ENCODE data around the gene LRRC74A. TPM values are rescaled to one million over a fixed set of nuclear protein-coding genes. Genes with fewer than 3 reads are reported as not detected.
"Not testable (repeated sequence)": the region's sequence is repeated elsewhere in the genome, so short reads cannot be mapped to it uniquely, and the experiment has no call there.

LRRC74A gene
- total and polyA plus RNA-seq, 5 donors = 1.1 TPM; not detected in 4

GRCh38 chr14:76910371-76910890 is 84.2 kb downstream of the LRRC74A start:
- WGBS = 90% methylated on average over 4 of the region's 4 CpGs
- ATAC-seq (no peak), DNase-seq (no peak)
- Histone ChIP-seq H3K4me1 (ENCODE audit: control insufficient read depth, insufficient read depth, low read length) (no peaks in the 10 kb centered on the region), H3K4me3 (ENCODE audit: low read length) (no peak overlapping the region), H3K27ac (ENCODE audit: low read length) (no peak overlapping the region), H3K27me3 (ENCODE audit: control insufficient read depth, insufficient read depth) (no peaks in the 10 kb centered on the region), H3K9me3 (ENCODE audit: control insufficient read depth, low read length) (no peaks in the 10 kb centered on the region)
- intact Hi-C loops (cut with DNase I) = loop anchor here in 3 of 4 donors (5.0 to 10.0 kb wide), 3 partner anchors 114 to 157 kb away; partner anchors contain the start of gene IRF2BPL (in 1 of the 3)

GRCh38 chr14:76911473-76911872 is 85.3 kb downstream of the LRRC74A start:
- no peak for DNase-seq
- Histone ChIP-seq H3K27me3 (ENCODE audit: control insufficient read depth, insufficient read depth) (no peaks in the 10 kb centered on the region), H3K9me3 (ENCODE audit: control insufficient read depth, low read length) (no peaks in the 10 kb centered on the region), H3K4me1 (ENCODE audit: control insufficient read depth, insufficient read depth, low read length) (no peaks in the 10 kb centered on the region), H3K27ac (ENCODE audit: low read length) (no peak overlapping the region), H3K4me3 (ENCODE audit: low read length) (no peak overlapping the region)
- no peak for ATAC-seq
- intact Hi-C loops (cut with DNase I) = loop anchor here in 3 of 4 donors (5.0 to 10.0 kb wide), 3 partner anchors 113 to 156 kb away; partner anchors contain the start of gene IRF2BPL (in 1 of the 3)
- WGBS = 62% methylated on average over 1 of the region's 1 CpG

- peak in 1 of 3 donors; percentile 61 for DNase-seq
- intact Hi-C loops (cut with DNase I) = loop anchor here in 3 of 4 donors (5.0 to 10.0 kb wide), 4 partner anchors 43 to 153 kb away; partner anchors contain the start of gene IRF2BPL (in 1 of the 3)
- H3K27ac ChIP-seq (ENCODE audit: low read length) = not testable (repeated sequence)
Observed at GRCh38 chr14:76914533-76915081, 88.4 kb downstream of the LRRC74A start.

DNA sequence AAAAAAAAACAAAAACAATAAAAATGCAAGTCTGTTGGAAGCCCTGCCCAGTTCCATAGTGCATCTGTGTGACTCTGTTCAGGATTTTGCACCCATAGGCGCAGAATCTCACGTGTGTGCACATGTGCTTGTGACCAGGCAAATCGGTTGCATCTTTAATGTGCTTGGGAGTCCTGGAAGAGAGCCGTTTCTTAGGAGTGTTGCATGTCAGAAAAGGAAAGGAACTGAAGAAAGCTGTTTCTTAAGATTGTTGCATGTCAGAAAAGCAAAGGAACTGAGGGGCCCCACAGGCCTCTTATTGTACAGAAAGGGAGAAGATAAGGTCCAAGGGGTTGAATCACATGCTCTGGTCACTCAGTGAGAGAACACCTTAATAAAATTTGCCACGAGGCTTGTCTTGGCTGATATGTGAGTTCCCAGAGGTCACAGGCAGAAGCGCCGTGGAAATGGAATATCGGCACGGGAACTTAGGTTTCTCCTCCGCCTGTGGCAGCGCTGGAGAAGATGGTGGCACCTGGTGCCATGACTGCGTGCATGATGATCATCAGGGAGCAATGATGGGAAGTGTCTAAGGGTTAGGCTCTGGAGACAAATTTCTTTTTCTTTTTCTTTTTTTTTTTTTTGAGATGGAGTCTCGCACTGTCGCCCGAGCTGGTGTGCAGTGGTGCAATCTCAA is 90.0 kb downstream of the LRRC74A start:
- no peaks in the 10 kb centered on the region for H3K27me3 ChIP-seq (ENCODE audit: control insufficient read depth, insufficient read depth)
- no peak overlapping the region for H3K4me3 ChIP-seq (ENCODE audit: low read length)
- no peak for ATAC-seq
- H3K27ac ChIP-seq (ENCODE audit: low read length) = no peak overlapping the region
- peaks cover 24% of the 10 kb centered on the region for H3K4me1 ChIP-seq (ENCODE audit: control insufficient read depth, insufficient read depth, low read length)
- DNase-seq = peak in 2 of 3 donors; percentile 12 to 46
- intact Hi-C loops (cut with DNase I) = loop anchor here in 2 of 4 donors (5.0 to 10.0 kb wide), 2 partner anchors 41 to 109 kb away; partner anchors contain the start of gene IRF2BPL (in 1 of the 2)
- H3K9me3 ChIP-seq (ENCODE audit: control insufficient read depth, low read length) = no peaks in the 10 kb centered on the region
- 80% methylated on average over 15 of the region's 15 CpGs for WGBS

More at GRCh38 chr14:76914533-76915081, 88.4 kb downstream of the LRRC74A start:
- H3K4me3 ChIP-seq (ENCODE audit: low read length); ATAC-seq; H3K9me3 ChIP-seq (ENCODE audit: control insufficient read depth, low read length); H3K27me3 ChIP-seq (ENCODE audit: control insufficient read depth, insufficient read depth): not testable (repeated sequence)
- WGBS = 76% methylated on average over 8 of the region's 8 CpGs
- peaks cover 18% of the 10 kb centered on the region for H3K4me1 ChIP-seq (ENCODE audit: control insufficient read depth, insufficient read depth, low read length)

DNA sequence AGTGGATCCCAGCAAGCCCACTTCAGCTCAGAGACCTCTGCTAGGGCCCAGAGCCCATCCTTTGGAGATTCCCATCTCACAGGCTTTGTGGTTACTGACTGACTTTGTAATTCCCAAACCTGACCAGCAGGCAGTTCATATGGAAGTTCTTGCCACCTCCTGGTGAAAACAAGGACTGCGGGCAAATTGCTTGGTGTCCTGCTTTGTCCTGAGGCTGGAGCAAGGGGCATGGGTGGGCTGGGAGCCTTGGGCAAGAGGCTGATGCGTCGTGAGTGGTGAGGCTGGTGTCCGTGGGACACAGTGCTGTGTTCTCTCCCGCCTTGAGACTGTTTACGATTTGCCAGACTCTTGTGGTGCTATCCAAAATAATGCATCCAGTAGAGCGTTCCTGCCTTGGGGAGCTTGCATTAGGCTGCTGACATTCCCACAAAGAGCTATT is 91.0 kb downstream of the LRRC74A start:
- peaks cover 27% of the 10 kb centered on the region for H3K4me1 ChIP-seq (ENCODE audit: control insufficient read depth, insufficient read depth, low read length)
- 53% methylated on average over 7 of the region's 7 CpGs for WGBS
- no peak overlapping the region for H3K4me3 ChIP-seq (ENCODE audit: low read length)
- H3K9me3 ChIP-seq (ENCODE audit: control insufficient read depth, low read length) = no peaks in the 10 kb centered on the region
- H3K27ac ChIP-seq (ENCODE audit: low read length) = peak overlapping the region; percentile 97
- no peaks in the 10 kb centered on the region for H3K27me3 ChIP-seq (ENCODE audit: control insufficient read depth, insufficient read depth)
- DNase-seq = peak; percentile 54 to 82 (median 66)
- intact Hi-C loops (cut with DNase I) = loop anchor here in 2 of 4 donors (5.0 to 10.0 kb wide), 2 partner anchors 40 to 108 kb away; partner anchors contain the start of gene IRF2BPL (in 1 of the 2)
- no peak for ATAC-seq

DNA sequence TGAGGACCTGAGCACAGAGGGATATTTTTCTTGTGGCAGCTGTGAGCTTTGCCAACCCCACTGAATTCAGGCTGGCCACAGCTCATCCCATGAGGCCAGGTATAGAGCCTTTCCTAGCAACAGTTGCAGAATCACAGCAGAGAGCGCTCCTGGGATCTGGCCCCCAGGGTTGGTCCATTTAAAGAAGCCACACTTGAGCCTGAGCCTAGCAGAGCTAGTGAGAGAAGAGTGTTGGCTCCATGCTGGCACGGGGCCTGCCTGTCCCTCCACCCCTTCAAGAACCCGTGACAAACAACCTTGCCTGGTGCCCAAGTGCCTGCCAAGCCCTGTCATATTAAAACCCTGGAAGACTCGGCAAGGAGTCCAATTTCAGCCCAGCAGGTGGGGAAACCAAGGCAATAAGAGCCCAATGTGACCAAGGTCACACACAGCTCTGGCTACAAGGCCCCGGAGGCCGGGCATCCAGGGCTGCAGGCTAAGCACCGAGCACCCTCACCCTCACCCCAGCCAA is 91.6 kb downstream of the LRRC74A start:
- intact Hi-C loops (cut with DNase I) = loop anchor here in 2 of 4 donors (5.0 to 10.0 kb wide), 2 partner anchors 40 to 107 kb away; partner anchors contain the start of gene IRF2BPL (in 1 of the 2)
- Histone ChIP-seq H3K27ac (ENCODE audit: low read length) (peak overlapping the region; percentile 97), H3K4me3 (ENCODE audit: low read length) (no peak overlapping the region), H3K4me1 (ENCODE audit: control insufficient read depth, insufficient read depth, low read length) (peaks cover 27% of the 10 kb centered on the region), H3K9me3 (ENCODE audit: control insufficient read depth, low read length) (no peaks in the 10 kb centered on the region), H3K27me3 (ENCODE audit: control insufficient read depth, insufficient read depth) (no peaks in the 10 kb centered on the region)
- whole genome bisulfite sequencing = 26% methylated on average over 7 of the region's 7 CpGs
- ATAC-seq = peak; percentile 25 to 42
- DNase-seq = peak; percentile 73 to 91 (median 90)

DNA sequence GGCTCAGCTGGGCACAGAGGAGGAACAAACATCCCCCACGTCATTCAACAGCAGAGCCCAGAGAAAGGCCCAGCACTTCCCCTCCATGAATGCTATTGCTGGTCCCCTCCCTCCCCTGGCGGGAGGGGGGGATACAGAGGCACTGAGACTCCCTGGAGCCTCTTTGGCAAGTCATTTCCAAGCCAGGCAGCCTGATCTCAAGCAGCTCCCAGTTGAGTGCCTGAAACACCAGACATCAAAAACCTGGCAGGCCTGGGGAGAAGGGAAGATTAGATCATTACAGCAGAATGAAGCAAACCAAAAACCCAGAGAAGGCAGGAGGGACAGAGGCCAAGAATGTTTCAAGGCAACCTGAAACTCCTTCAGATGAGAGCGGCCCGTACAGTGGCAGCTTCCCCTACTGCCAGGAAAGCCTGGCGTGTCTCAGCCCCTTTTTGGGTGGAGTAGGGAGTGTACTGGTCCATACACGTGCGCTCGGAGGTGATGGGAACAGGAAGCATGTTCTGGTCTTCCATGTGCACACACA is 92.1 kb downstream of the LRRC74A start:
- no peak overlapping the region for H3K4me3 ChIP-seq (ENCODE audit: low read length)
- H3K4me1 ChIP-seq (ENCODE audit: control insufficient read depth, insufficient read depth, low read length) = peaks cover 27% of the 10 kb centered on the region

GRCh38 chr14:76918782-76919394 is 92.7 kb downstream of the LRRC74A start:
- intact Hi-C loops (cut with DNase I) = loop anchor here in 2 of 4 donors (5.0 to 10.0 kb wide), 2 partner anchors 38 to 106 kb away; partner anchors contain the start of gene IRF2BPL (in 1 of the 2)
- H3K27ac ChIP-seq (ENCODE audit: low read length) = peak overlapping the region; percentile 97
- 8% methylated on average over 20 of the region's 20 CpGs for WGBS
- H3K27me3 ChIP-seq (ENCODE audit: control insufficient read depth, insufficient read depth) = no peaks in the 10 kb centered on the region
- ATAC-seq (peak; percentile 93), DNase-seq (peak; percentile 97 to 99 (median 99))
- no peak overlapping the region for H3K4me3 ChIP-seq (ENCODE audit: low read length)
- H3K4me1 ChIP-seq (ENCODE audit: control insufficient read depth, insufficient read depth, low read length) = peaks cover 27% of the 10 kb centered on the region
- no peaks in the 10 kb centered on the region for H3K9me3 ChIP-seq (ENCODE audit: control insufficient read depth, low read length)

More for the DNA sequence above, 92.1 kb downstream of the LRRC74A start:
- Histone ChIP-seq H3K27me3 (ENCODE audit: control insufficient read depth, insufficient read depth) (no peaks in the 10 kb centered on the region), H3K9me3 (ENCODE audit: control insufficient read depth, low read length) (no peaks in the 10 kb centered on the region), H3K27ac (ENCODE audit: low read length) (peak overlapping the region; percentile 97)
- 4% methylated on average over 8 of the region's 8 CpGs for WGBS
- DNase-seq (peak; percentile 81 to 90 (median 86)), ATAC-seq (peak; percentile 36 to 45)
- intact Hi-C loops (cut with DNase I) = loop anchor here in 2 of 4 donors (5.0 to 10.0 kb wide), 2 partner anchors 39 to 106 kb away; partner anchors contain the start of gene IRF2BPL (in 1 of the 2)
